Mucosa of rectum (tissue), 2 donors: ENCODE results near the gene ABCC10.
"Not testable (repeated sequence)": the region's sequence is repeated elsewhere in the genome, so short reads cannot be mapped to it uniquely, and the experiment has no call there.

Source experiments
- H3K27ac ChIP-seq, 2 donors: one replicate each; pipeline ENCODE4 v1.7.0; 2013; ENCODE audit warnings: inconsistent platforms in 2 of 2, low read depth in 2 of 2, low read length in 2 of 2
- H3K27me3 ChIP-seq, 2 donors: one replicate each; pipeline ENCODE4 v1.7.0; 2013; ENCODE audit warnings: low read length in 2 of 2; ENCODE audit not compliant: control insufficient read depth in 2 of 2, insufficient read depth in 2 of 2
- H3K36me3 ChIP-seq, 2 donors: one replicate each; pipeline ENCODE4 v1.7.0; 2013; ENCODE audit warnings: low read length in 2 of 2; ENCODE audit not compliant: control insufficient read depth in 2 of 2, insufficient read depth in 2 of 2
- H3K4me1 ChIP-seq, 2 donors: one replicate each; pipeline ENCODE4 v1.7.0; 2013; ENCODE audit warnings: low read length in 2 of 2, mild to moderate bottlenecking in 1 of 2; ENCODE audit not compliant: control insufficient read depth in 2 of 2, insufficient read depth in 2 of 2
- H3K4me3 ChIP-seq, 2 donors: one replicate each; pipeline ENCODE4 v1.7.0; 2013; ENCODE audit warnings: low read length in 2 of 2
- H3K9ac ChIP-seq, 2 donors: one replicate each; pipeline ENCODE4 v1.7.0; 2013; ENCODE audit warnings: low read length in 2 of 2, low read depth in 1 of 2, mild to moderate bottlenecking in 1 of 2
- H3K9me3 ChIP-seq, 2 donors: one replicate each; pipeline ENCODE4 v1.7.0; 2013; ENCODE audit warnings: low read length in 2 of 2; ENCODE audit not compliant: control insufficient read depth in 2 of 2
- donor health status: healthy.
- donor health status: Normal muscosa, but diverticular disease.

Gene ABCC10

DNA sequence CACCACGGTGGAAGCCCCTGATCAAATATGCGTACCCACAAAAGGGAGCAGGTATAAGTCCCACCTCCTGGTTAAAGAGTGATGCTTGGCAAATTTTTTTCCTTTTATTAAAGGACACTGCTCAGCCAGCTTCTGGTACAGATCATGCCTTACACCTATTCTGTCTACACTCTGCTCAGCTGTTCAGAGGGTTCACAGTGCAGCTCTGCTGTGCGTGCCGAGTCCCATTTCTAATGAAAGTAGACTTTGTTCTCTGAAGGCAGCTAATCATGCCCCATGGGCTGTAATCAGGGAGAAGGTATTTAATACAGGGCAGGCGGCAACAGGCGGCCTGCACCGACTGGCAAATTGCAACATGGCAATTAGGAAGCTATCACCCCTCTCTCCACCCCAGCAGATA lies 66.5 kb downstream of the ABCC10 start:
- no peak overlapping the region for H3K4me3 ChIP-seq
- H3K4me1 ChIP-seq: peaks cover 0 to 11% of the 10 kb centered on the region in 2 donors
- H3K9ac ChIP-seq: no peak overlapping the region
- no peaks in the 10 kb centered on the region for H3K9me3 ChIP-seq
- no peaks in the 10 kb centered on the region for H3K27me3 ChIP-seq
- peaks cover 3 to 8% of the 10 kb centered on the region in 2 donors for H3K36me3 ChIP-seq
- no peak overlapping the region for H3K27ac ChIP-seq

DNA sequence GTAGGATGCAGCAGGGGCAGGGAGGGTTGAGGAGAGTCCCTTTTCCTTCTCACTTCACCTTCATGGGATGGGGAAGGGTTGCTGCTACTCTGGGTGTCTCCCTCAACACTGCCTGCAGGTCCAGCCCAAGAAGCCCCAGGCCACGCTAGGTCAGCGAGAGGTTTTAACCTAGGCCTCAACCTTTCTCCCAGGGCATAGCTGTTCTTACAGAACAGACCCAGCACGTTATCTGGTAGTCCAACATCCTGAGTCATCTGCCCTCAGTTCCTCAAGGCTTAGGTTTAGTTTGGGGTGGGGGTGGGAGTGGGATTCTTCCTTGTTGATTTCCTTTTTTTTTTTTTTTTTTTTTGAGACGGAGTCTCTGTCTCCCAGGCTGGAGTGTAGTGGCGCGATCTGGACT lies 67.0 kb downstream of the ABCC10 start:
- Histone ChIP-seq H3K27ac (no peak overlapping the region), H3K9me3 (no peaks in the 10 kb centered on the region), H3K4me3 (no peak overlapping the region), H3K4me1 (peaks cover 0 to 11% of the 10 kb centered on the region in 2 donors), H3K36me3 (peaks cover 8 to 13% of the 10 kb centered on the region in 2 donors), H3K27me3 (no peaks in the 10 kb centered on the region), H3K9ac (no peak overlapping the region)

GRCh38 chr6:43494766-43495165 lies 67.4 kb downstream of the ABCC10 start:
- Histone ChIP-seq H3K27me3 (no peaks in the 10 kb centered on the region), H3K4me1 (peaks cover 0 to 11% of the 10 kb centered on the region in 2 donors), H3K9me3 (no peaks in the 10 kb centered on the region), H3K4me3 (no peak overlapping the region), H3K36me3 (peaks cover 13 to 17% of the 10 kb centered on the region in 2 donors), H3K9ac (no peak overlapping the region), H3K27ac (no peak overlapping the region)

DNA sequence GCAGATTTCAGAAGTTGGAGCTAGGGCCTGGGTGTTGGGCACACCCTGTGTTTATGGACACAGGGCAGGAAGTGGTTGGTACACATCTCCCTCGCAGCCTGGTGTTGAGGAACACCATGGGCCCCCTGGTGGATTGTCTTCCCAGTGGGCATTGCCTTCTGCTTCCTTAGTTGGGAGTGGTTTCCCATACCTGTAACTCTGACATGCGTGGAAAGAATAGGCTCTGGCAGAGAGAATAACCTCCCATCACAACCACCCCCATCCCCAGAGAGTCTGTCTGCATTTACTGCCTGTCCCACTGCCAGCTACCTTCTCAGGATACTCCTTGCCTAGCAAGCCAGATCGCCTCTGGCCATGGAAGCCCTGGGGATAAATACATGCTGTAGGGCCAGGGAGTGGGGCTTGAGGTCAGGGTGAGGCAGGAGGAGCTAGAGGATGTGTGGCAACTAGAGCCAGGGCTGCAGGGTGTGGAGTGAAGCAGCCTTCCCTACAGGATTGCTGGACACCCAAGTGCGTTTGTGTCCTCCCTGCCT lies 68.1 kb downstream of the ABCC10 start:
- Histone ChIP-seq H3K27ac (no peak overlapping the region), H3K4me1 (peaks cover 0 to 11% of the 10 kb centered on the region in 2 donors), H3K36me3 (peaks cover 18 to 24% of the 10 kb centered on the region in 2 donors), H3K27me3 (no peaks in the 10 kb centered on the region), H3K4me3 (no peak overlapping the region), H3K9me3 (no peaks in the 10 kb centered on the region), H3K9ac (no peak overlapping the region)

GRCh38 chr6:43496370-43497128 lies 69.2 kb downstream of the ABCC10 start:
- no peak overlapping the region for H3K27ac ChIP-seq
- H3K27me3 ChIP-seq: no peaks in the 10 kb centered on the region
- H3K4me1 ChIP-seq: peaks cover 0 to 11% of the 10 kb centered on the region in 2 donors
- H3K9me3 ChIP-seq: no peaks in the 10 kb centered on the region
- H3K9ac ChIP-seq: no peak overlapping the region
- H3K36me3 ChIP-seq: peaks cover 28 to 33% of the 10 kb centered on the region in 2 donors
- H3K4me3 ChIP-seq: no peak overlapping the region

- Histone ChIP-seq H3K27ac (no peak overlapping the region), H3K4me1 (peaks cover 0 to 8% of the 10 kb centered on the region in 2 donors)
Observed at GRCh38 chr6:43497129-43497396, 69.7 kb downstream of the ABCC10 start.

GRCh38 chr6:43497689-43498088 lies 70.3 kb downstream of the ABCC10 start:
- peaks cover 34 to 42% of the 10 kb centered on the region in 2 donors for H3K36me3 ChIP-seq
- no peak overlapping the region for H3K9ac ChIP-seq
- H3K27ac ChIP-seq: no peak overlapping the region
- no peaks in the 10 kb centered on the region for H3K9me3 ChIP-seq
- no peaks in the 10 kb centered on the region for H3K27me3 ChIP-seq
- H3K4me3 ChIP-seq: no peak overlapping the region
- H3K4me1 ChIP-seq: peaks cover 0 to 3% of the 10 kb centered on the region in 2 donors

More at GRCh38 chr6:43497129-43497396, 69.7 kb downstream of the ABCC10 start:
- Histone ChIP-seq H3K9ac (no peak overlapping the region), H3K27me3 (no peaks in the 10 kb centered on the region), H3K36me3 (peaks cover 29 to 36% of the 10 kb centered on the region in 2 donors), H3K9me3 (no peaks in the 10 kb centered on the region), H3K4me3 (no peak overlapping the region)

- H3K4me1 ChIP-seq, H3K4me3 ChIP-seq, H3K9me3 ChIP-seq, H3K27ac ChIP-seq, H3K27me3 ChIP-seq, H3K9ac ChIP-seq: not testable (repeated sequence)
- H3K36me3 ChIP-seq: peaks cover 36 to 48% of the 10 kb centered on the region in 2 donors
Observed at GRCh38 chr6:43498291-43498690, 71.0 kb downstream of the ABCC10 start.

DNA sequence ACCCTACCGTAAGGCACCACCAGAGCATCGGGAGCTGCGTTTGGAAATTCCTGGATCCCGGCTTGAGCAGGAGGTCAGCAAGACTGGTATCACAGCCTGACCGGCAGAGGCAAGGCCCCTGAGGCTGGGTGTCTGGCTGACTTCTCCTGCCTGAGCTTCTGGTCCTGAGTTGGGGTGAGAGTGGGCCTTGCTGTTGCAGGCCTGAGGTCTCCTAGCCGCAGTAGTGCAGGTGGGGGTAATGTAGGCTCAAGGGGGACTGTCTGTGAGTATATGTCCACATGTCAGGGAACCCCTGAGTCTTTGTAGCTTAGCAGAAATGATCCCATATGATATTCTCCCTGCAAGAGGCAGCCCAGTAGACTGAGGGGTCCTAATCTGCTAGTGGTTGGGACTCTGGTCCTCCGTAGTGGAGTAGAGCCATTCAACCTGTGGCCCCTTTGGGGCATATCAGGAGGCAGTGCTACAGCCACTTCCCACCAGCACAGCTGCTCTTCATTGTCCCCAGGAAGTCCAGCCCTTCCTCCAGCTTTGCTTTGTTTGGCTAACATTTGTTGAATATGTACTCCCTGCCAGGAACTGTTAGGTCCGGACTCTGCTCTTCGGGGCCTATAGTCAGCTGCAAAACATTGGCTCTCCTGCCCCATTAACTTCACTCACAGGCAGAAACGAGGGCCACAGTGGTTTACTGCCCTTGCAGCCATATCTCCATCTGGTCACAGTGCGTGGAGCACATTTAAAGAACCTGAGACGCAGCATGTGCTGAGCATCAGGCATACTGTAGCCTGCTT lies 71.9 kb downstream of the ABCC10 start:
- no peaks in the 10 kb centered on the region for H3K9me3 ChIP-seq
- H3K27ac ChIP-seq: no peak overlapping the region
- peaks cover 42 to 51% of the 10 kb centered on the region in 2 donors for H3K36me3 ChIP-seq
- H3K4me3 ChIP-seq: no peak overlapping the region
- peaks cover 0 to 3% of the 10 kb centered on the region in 2 donors for H3K4me1 ChIP-seq
- H3K27me3 ChIP-seq: no peaks in the 10 kb centered on the region
- no peak overlapping the region for H3K9ac ChIP-seq
